Right cardiac atrium (tissue), 5 donors: ENCODE data around the gene RAB23. TPM values are rescaled to one million over a fixed set of nuclear protein-coding genes. Genes with fewer than 3 reads are reported as not detected.
A peak's percentile ranks its signal among the peaks of the same experiment; 100 is the strongest.

ENCODE experiments used
- ATAC-seq, 2 donors: fragments of 200-7000 bp; cut with Tn5 transposase; one replicate each; pipeline versions ENCODE4 v1.8.0 to v1.9.1; 2020; ENCODE audit warnings: moderate library complexity in 2 of 2, mild to moderate bottlenecking in 1 of 2
- DNase-seq, 3 donors: peaks; one replicate each; pipeline ENCODE4 v3.0.0-alpha.2; 2020
- H3K27ac ChIP-seq: one replicate; pipeline ENCODE4 v1.5.1; 2013; ENCODE audit warnings: mild to moderate bottlenecking, low read length, control low read depth, moderate library complexity
- H3K27me3 ChIP-seq: one replicate; pipeline ENCODE4 v1.6.1; 2013; ENCODE audit not compliant: control insufficient read depth, insufficient read depth
- H3K4me1 ChIP-seq: one replicate; pipeline ENCODE4 v1.6.1; 2013; ENCODE audit warnings: low read length; ENCODE audit not compliant: control insufficient read depth, insufficient read depth
- H3K4me3 ChIP-seq: one replicate; pipeline ENCODE4 v1.5.1; 2013; ENCODE audit warnings: low read length, control low read depth
- H3K9me3 ChIP-seq: one replicate; pipeline ENCODE4 v1.6.1; 2013; ENCODE audit warnings: low read length; ENCODE audit not compliant: control insufficient read depth
- WGBS: extraction: QIAGEN DNeasy Blood & Tissue Kit; methylation state at CpG from one replicate; pipeline ENCODE4 v1.1.7; 2013; 5-methylcytosine and 5-hydroxymethylcytosine counted together
- intact Hi-C, 4 donors: fragments of 100-400 bp; cut with DNase I; formaldehyde crosslinking; loops; one replicate each; pipeline versions ENCODE4 v1.11.0 to v1.14.0; 2022 to 2023
- polyA plus RNA-seq: library from polyadenylated mRNA; stranded (reverse); fragments of 200-250 nt; gene quantifications from one replicate; pipeline ENCODE4 v1.2.3, GENCODE V29; 2013
- total RNA-seq, 4 donors: library from RNA; stranded (reverse); fragmentation: NEBNext Ultra II Directional; extraction: Animal tissue kit (Norgen Biotek cat#: 25700); gene quantifications; one replicate each; pipeline ENCODE4 v1.2.1, GENCODE V29; 2021
- donor health status: healthy with polysubstance abuse.
- donor health status: DM: no; HTN: yes; CAD: no.
- donor health status: DM: no; HTN: no; CAD: no.
- donor health status: DM: no; HTN: yes; CAD: no; lungs with severe emphysema.
- donor health status: DM: yes; HTN: yes; CAD: no.

RAB23 gene
- total and polyA plus RNA-seq, 5 donors: 6.1 to 20.7 (median 11.3) TPM

GRCh38 chr6:57209030-57209429 lies 13.1 kb downstream of the RAB23 start:
- ATAC-seq (no peak), DNase-seq (no peak)
- no peak overlapping the region for H3K27ac ChIP-seq
- H3K27me3 ChIP-seq: no peaks in the 10 kb centered on the region
- no peaks in the 10 kb centered on the region for H3K9me3 ChIP-seq
- H3K4me3 ChIP-seq: no peak overlapping the region
- intact Hi-C loops: no loop called here
- H3K4me1 ChIP-seq: no peaks in the 10 kb centered on the region

GRCh38 chr6:57207872-57208271 lies 14.2 kb downstream of the RAB23 start:
- Histone ChIP-seq H3K9me3 (no peaks in the 10 kb centered on the region), H3K4me3 (no peak overlapping the region), H3K27ac (no peak overlapping the region), H3K4me1 (no peaks in the 10 kb centered on the region), H3K27me3 (no peaks in the 10 kb centered on the region)
- WGBS: 81% methylated on average over 4 of the region's 4 CpGs
- ATAC-seq: no peak
- DNase-seq: no peak
- intact Hi-C loops: no loop called here

GRCh38 chr6:57207141-57207540 lies 15.0 kb downstream of the RAB23 start:
- intact Hi-C loops: no loop called here
- ATAC-seq (no peak), DNase-seq (no peak)
- H3K9me3 ChIP-seq: no peaks in the 10 kb centered on the region
- 91% methylated on average over 2 of the region's 2 CpGs for WGBS
- no peak overlapping the region for H3K27ac ChIP-seq
- H3K4me3 ChIP-seq: no peak overlapping the region
- H3K27me3 ChIP-seq: no peaks in the 10 kb centered on the region
- no peaks in the 10 kb centered on the region for H3K4me1 ChIP-seq

- no peaks in the 10 kb centered on the region for H3K27me3 ChIP-seq
- no peak overlapping the region for H3K27ac ChIP-seq
- intact Hi-C loops: no loop called here
- no peaks in the 10 kb centered on the region for H3K9me3 ChIP-seq
- H3K4me3 ChIP-seq: no peak overlapping the region
- DNase-seq (no peak), ATAC-seq (no peak)
- H3K4me1 ChIP-seq: no peaks in the 10 kb centered on the region
- 82% methylated on average over 7 of the region's 7 CpGs for WGBS
Measured at GRCh38 chr6:57205550-57206328, 16.4 kb downstream of the RAB23 start.

DNA sequence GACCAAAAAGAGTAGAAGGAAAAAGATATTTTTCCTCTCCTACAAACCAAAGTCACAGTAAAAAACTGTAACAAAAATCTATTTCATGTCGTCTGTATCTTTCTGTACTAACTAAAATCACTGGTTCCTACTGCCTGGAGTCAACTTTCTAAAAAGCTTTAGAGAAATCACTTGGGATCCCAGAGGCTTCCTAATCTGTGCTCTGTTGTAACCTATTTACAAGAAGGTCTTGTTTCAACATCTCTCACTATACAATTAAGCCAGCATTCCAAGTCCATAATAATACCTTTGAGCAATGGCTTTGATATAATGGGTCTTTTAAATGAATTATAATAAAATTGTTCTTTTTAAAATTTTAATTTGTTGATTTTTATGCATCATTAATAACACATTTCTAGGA lies 20.4 kb downstream of the RAB23 start:
- ATAC-seq: no peak
- Histone ChIP-seq H3K4me1 (no peaks in the 10 kb centered on the region), H3K9me3 (no peaks in the 10 kb centered on the region), H3K4me3 (no peak overlapping the region), H3K27me3 (no peaks in the 10 kb centered on the region), H3K27ac (no peak overlapping the region)
- 59% methylated on average over 1 of the region's 1 CpG for WGBS
- no peak for DNase-seq
- intact Hi-C loops: no loop called here

DNA sequence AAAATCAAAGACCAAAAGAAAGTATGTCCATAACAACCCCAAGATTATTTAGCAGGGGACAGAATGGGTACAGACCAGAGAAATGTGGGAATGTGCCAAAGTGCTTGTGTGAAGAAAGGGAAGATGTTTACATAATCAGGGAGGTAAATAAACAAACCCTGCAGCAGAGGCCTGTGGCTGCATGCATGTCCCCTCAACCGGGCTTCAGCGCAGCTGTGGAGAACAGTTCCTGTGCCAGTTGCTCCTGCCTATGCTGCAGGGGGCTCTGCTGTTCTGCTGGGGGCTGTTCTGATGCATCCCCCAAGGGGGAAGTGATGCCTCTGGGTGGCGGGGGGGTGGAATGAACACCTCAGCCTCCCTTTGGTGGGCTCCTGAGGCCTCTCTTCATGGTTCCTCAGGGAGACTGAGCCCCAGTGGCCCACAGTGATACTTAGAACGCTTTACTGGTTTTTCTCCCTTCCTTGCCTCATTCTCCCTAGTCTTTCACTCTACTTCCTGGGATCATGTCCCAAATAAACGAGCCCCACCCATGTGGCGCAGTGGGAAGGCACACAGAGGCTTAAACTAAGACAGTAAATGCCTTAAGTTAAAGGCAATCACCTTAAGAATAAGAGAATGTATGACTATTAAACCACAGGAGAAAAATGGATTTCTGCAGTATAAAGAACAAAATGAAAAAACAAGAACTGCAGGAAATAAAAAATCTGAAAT lies 23.0 kb downstream of the RAB23 start:
- 72% methylated on average over 6 of the region's 6 CpGs for WGBS
- ATAC-seq (no peak), DNase-seq (peak in 1 of 3 donors; percentile 55)
- intact Hi-C loops: no loop called here
- no peaks in the 10 kb centered on the region for H3K27me3 ChIP-seq
- no peak overlapping the region for H3K27ac ChIP-seq
- no peaks in the 10 kb centered on the region for H3K4me1 ChIP-seq
- H3K4me3 ChIP-seq: no peak overlapping the region
- H3K9me3 ChIP-seq: no peaks in the 10 kb centered on the region

DNA sequence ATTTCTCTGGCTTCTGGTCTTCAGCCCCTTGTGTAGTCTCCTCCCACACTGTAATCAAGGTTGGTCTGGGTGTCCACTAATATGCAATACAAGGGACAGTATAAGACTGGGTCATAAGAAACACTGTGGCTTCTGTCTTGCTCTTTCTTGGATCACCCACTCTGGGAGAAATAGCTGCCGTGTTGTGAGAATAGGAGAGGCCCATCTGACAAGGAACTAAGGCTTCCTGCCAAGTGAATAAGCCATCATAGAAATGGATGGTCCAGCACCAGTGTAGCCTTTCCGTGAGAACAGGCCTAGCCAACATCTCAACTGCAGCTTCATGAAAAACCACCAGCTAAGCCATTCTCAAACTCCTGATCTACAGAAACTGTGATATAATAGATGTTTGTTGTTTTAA lies 26.6 kb downstream of the RAB23 start:
- no peaks in the 10 kb centered on the region for H3K27me3 ChIP-seq
- H3K9me3 ChIP-seq: no peaks in the 10 kb centered on the region
- intact Hi-C loops: no loop called here
- ATAC-seq (peak; percentile 42 to 71), DNase-seq (no peak)
- no peak overlapping the region for H3K4me3 ChIP-seq
- no peak overlapping the region for H3K27ac ChIP-seq
- 45% methylated on average over 2 of the region's 2 CpGs for WGBS
- no peaks in the 10 kb centered on the region for H3K4me1 ChIP-seq

DNA sequence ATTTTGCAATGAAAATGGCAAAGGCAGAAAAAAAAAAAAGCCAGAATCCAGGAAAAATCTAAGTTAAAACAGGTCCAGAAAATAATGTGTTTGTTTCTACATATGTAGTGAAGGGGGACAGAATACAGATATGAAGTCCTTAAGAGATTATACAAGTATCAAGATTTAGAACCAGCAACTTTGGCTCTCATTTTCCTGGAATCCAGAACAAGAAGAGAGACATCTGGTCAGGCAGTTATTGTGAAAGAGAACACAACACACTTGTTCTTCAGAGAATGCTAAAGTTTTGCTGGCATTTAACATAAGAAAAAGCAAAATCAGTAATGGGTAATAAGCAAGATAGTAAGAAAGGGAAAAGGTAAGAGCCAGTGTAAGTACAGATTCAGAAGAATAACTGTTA lies 28.9 kb downstream of the RAB23 start:
- no peaks in the 10 kb centered on the region for H3K4me1 ChIP-seq
- no peaks in the 10 kb centered on the region for H3K27me3 ChIP-seq
- H3K4me3 ChIP-seq: no peak overlapping the region
- no peak overlapping the region for H3K27ac ChIP-seq
- DNase-seq (no peak), ATAC-seq (peak in 1 of 2 donors; percentile 56)
- H3K9me3 ChIP-seq: no peaks in the 10 kb centered on the region
- intact Hi-C loops: no loop called here

DNA sequence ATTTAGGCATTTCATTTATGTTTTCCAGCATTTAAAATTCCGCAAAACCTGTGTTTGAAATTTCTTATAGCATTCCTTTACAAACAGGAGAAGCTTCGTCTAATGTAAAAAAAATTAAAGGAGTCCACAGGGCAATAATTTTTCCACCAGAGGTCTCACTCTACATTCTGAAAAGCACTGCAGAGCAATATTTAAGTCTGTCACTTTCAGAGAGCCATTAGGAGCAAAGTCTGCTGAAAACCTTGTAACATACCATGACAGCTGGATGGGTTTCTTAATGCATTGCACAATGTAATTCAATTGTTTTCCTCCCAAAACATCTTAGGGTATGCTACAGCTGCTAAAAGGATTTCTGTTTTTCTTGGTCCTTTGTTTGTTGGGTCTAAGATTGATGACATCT lies 32.0 kb downstream of the RAB23 start:
- Histone ChIP-seq H3K27me3 (no peaks in the 10 kb centered on the region), H3K4me3 (no peak overlapping the region), H3K27ac (no peak overlapping the region), H3K9me3 (no peaks in the 10 kb centered on the region), H3K4me1 (no peaks in the 10 kb centered on the region)
- no peak for ATAC-seq
- intact Hi-C loops: no loop called here
- DNase-seq: no peak
- WGBS: 73% methylated on average over 2 of the region's 2 CpGs

GRCh38 chr6:57183336-57183735 lies 38.8 kb downstream of the RAB23 start:
- H3K4me1 ChIP-seq: no peaks in the 10 kb centered on the region
- DNase-seq (no peak), ATAC-seq (no peak)
- intact Hi-C loops: no loop called here
- H3K27me3 ChIP-seq: no peaks in the 10 kb centered on the region
- 66% methylated on average over 2 of the region's 2 CpGs for WGBS
- no peak overlapping the region for H3K4me3 ChIP-seq
- no peak overlapping the region for H3K27ac ChIP-seq
- no peaks in the 10 kb centered on the region for H3K9me3 ChIP-seq

DNA sequence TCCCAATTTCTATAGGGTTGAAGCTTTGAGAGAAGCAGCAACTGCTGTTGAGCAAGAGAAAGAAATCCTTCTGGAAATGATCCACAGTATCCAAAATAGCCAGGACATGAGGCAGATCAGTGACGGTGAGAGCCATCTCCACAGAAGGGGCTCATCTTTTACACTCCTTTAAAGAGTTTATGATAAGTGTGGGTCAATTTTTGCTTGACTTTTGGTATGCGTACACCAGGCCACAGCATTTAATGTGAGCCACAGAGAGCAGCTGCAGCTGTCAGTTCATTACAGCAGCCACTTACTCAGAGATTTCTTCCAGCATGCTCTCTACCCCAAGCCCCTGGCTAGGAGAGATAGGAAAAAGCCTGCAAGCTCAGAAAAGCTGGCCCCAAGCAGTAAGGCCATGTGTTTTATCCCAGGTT lies 40.1 kb downstream of the RAB23 start:
- intact Hi-C loops: no loop called here
- ATAC-seq: no peak
- WGBS: 45% methylated on average over 2 of the region's 2 CpGs

More for the DNA sequence above, 40.1 kb downstream of the RAB23 start:
- Histone ChIP-seq H3K4me3 (no peak overlapping the region), H3K9me3 (no peaks in the 10 kb centered on the region), H3K27me3 (no peaks in the 10 kb centered on the region), H3K27ac (peak overlapping the region; percentile 72), H3K4me1 (no peaks in the 10 kb centered on the region)
- DNase-seq: no peak
